Liver (tissue), 3 donors: Measurements from ENCODE around the gene CMTM8.

Experiments
- EGR1 ChIP-seq, 2 donors: IDR thresholded peaks; 2 replicates each; pipeline ENCODE4 v1.6.1; 2016 to 2018; ENCODE audit warnings: antibody characterized with exemption in 2 of 2, low read depth in 2 of 2
- FOXA1 ChIP-seq: IDR thresholded peaks from 2 replicates; pipeline ENCODE4 v1.6.1; 2016; ENCODE audit warnings: antibody characterized with exemption
- GABPA ChIP-seq, 2 donors: IDR thresholded peaks in 1 of 2; conservative IDR thresholded peaks in 1 of 2; 2 replicates each; pipeline ENCODE4 v1.6.1; 2016; ENCODE audit warnings: antibody characterized with exemption in 2 of 2, mild to moderate bottlenecking in 1 of 2, moderate library complexity in 1 of 2
- JUND ChIP-seq, 2 donors: IDR thresholded peaks; 2 replicates each; pipeline ENCODE4 v1.6.1; 2016; ENCODE audit warnings: antibody characterized with exemption in 2 of 2
- RAD21 ChIP-seq, 2 donors: IDR thresholded peaks; 2 replicates each; pipeline ENCODE4 v1.6.1; 2016; ENCODE audit warnings: antibody characterized with exemption in 2 of 2, mild to moderate bottlenecking in 2 of 2
- RXRA ChIP-seq, 2 donors: IDR thresholded peaks; 2 replicates each; pipeline ENCODE4 v1.6.1; 2017 to 2018; ENCODE audit warnings: antibody characterized with exemption in 2 of 2, mild to moderate bottlenecking in 1 of 2
- TAF1 ChIP-seq: conservative IDR thresholded peaks from 2 replicates; pipeline ENCODE4 v1.6.1; 2016; ENCODE audit warnings: antibody characterized with exemption, mild to moderate bottlenecking
- YY1 ChIP-seq: IDR thresholded peaks from 2 replicates; pipeline ENCODE4 v1.6.1; 2016; ENCODE audit warnings: antibody characterized with exemption, mild to moderate bottlenecking
- TF ChIP-seq, protein P1 (sequence below): fragments of 150-350 bp; IDR thresholded peaks from 2 replicates; pipeline ENCODE4 v1.5.1; 2017; ENCODE audit warnings: improper control_type of control experiment, low read depth, low read length; ENCODE audit not compliant: missing input control
- TF ChIP-seq, protein P2 (sequence below): IDR thresholded peaks from 2 replicates; pipeline ENCODE4 v1.6.1; 2016; ENCODE audit warnings: antibody characterized with exemption, mild to moderate bottlenecking
- TF ChIP-seq, protein P3 (sequence below): IDR thresholded peaks from 2 replicates; pipeline ENCODE4 v1.6.1; 2016; ENCODE audit warnings: antibody characterized with exemption
- TF ChIP-seq, protein P4 (sequence below): IDR thresholded peaks from 2 replicates; pipeline ENCODE4 v1.6.1; 2016; ENCODE audit warnings: antibody characterized with exemption
- donor health status: healthy.
- donor health status: healthy.

DNA sequence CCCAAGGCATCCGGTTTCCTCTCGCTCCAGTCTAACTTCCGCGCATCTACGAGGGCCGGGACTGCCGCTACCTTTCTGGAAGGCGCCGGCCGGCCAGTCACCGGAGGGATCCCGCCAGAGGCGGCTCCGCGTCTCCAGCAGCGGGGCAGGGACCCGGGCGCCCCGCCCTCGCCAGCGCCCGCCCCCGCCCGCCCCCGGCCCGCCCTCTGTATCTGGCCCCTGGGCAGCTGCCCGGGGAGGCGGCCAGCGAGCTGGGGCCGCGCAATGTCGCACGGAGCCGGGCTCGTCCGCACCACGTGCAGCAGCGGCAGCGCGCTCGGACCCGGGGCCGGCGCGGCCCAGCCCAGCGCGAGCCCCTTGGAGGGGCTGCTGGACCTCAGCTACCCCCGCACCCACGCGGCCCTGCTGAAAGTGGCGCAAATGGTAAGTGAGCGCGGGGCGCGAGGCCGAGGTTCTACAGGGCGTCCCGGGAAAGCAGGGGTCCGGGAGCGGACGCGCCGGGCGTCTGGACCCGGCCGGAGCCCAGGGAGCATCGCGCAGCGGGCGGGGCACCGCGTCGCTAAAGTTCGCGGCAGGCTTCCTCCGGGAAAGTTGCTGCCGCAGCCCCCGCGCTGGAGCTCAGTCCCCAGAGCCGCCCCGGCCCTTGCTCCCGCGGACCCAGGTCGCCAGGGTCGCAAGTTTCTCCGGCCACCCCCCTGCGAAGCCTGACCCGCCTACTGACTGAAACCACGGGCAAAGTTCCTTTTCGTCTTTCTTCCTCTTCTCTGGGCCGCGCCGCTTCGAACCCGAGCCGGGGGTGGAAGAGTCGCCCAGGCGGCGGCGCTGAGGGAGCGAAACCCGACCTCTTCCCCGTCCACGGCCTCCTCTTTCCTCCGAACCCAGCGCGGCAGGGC is 153.4 kb downstream of the CMTM8 start, which contains the start of gene CMTM7:
- TF ChIP-seq, protein P1, sequence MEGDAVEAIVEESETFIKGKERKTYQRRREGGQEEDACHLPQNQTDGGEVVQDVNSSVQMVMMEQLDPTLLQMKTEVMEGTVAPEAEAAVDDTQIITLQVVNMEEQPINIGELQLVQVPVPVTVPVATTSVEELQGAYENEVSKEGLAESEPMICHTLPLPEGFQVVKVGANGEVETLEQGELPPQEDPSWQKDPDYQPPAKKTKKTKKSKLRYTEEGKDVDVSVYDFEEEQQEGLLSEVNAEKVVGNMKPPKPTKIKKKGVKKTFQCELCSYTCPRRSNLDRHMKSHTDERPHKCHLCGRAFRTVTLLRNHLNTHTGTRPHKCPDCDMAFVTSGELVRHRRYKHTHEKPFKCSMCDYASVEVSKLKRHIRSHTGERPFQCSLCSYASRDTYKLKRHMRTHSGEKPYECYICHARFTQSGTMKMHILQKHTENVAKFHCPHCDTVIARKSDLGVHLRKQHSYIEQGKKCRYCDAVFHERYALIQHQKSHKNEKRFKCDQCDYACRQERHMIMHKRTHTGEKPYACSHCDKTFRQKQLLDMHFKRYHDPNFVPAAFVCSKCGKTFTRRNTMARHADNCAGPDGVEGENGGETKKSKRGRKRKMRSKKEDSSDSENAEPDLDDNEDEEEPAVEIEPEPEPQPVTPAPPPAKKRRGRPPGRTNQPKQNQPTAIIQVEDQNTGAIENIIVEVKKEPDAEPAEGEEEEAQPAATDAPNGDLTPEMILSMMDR: no peak
- TF ChIP-seq EGR1 (IDR thresholded peaks at IDR 0.05; ENCODE audit: low read depth in 2 of 2) (no peak), TAF1 (no peak), RAD21 (IDR thresholded peaks at IDR 0.05) (no peak), RXRA (IDR thresholded peaks at IDR 0.05) (no peak), YY1 (no peak), GABPA (IDR thresholded peaks at IDR 0.05 in 1 of 2, conservative IDR thresholded peaks at IDR 0.05 in 1 of 2) (no peak), FOXA1 (no peak), JUND (IDR thresholded peaks at IDR 0.05) (no peak)
- TF ChIP-seq, protein P2, sequence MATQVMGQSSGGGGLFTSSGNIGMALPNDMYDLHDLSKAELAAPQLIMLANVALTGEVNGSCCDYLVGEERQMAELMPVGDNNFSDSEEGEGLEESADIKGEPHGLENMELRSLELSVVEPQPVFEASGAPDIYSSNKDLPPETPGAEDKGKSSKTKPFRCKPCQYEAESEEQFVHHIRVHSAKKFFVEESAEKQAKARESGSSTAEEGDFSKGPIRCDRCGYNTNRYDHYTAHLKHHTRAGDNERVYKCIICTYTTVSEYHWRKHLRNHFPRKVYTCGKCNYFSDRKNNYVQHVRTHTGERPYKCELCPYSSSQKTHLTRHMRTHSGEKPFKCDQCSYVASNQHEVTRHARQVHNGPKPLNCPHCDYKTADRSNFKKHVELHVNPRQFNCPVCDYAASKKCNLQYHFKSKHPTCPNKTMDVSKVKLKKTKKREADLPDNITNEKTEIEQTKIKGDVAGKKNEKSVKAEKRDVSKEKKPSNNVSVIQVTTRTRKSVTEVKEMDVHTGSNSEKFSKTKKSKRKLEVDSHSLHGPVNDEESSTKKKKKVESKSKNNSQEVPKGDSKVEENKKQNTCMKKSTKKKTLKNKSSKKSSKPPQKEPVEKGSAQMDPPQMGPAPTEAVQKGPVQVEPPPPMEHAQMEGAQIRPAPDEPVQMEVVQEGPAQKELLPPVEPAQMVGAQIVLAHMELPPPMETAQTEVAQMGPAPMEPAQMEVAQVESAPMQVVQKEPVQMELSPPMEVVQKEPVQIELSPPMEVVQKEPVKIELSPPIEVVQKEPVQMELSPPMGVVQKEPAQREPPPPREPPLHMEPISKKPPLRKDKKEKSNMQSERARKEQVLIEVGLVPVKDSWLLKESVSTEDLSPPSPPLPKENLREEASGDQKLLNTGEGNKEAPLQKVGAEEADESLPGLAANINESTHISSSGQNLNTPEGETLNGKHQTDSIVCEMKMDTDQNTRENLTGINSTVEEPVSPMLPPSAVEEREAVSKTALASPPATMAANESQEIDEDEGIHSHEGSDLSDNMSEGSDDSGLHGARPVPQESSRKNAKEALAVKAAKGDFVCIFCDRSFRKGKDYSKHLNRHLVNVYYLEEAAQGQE: no peak
- TF ChIP-seq, protein P3, sequence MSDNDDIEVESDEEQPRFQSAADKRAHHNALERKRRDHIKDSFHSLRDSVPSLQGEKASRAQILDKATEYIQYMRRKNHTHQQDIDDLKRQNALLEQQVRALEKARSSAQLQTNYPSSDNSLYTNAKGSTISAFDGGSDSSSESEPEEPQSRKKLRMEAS: no peak
- TF ChIP-seq, protein P4, sequence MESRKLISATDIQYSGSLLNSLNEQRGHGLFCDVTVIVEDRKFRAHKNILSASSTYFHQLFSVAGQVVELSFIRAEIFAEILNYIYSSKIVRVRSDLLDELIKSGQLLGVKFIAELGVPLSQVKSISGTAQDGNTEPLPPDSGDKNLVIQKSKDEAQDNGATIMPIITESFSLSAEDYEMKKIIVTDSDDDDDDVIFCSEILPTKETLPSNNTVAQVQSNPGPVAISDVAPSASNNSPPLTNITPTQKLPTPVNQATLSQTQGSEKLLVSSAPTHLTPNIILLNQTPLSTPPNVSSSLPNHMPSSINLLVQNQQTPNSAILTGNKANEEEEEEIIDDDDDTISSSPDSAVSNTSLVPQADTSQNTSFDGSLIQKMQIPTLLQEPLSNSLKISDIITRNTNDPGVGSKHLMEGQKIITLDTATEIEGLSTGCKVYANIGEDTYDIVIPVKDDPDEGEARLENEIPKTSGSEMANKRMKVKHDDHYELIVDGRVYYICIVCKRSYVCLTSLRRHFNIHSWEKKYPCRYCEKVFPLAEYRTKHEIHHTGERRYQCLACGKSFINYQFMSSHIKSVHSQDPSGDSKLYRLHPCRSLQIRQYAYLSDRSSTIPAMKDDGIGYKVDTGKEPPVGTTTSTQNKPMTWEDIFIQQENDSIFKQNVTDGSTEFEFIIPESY: no peak
